MM.1S (cell line): ENCODE data around the gene SCGB1A1.

Source experiments
- EZH2 ChIP-seq: fragments of 300-600 bp; sonication (generic); optimal IDR thresholded peaks from 2 replicates; pipeline ENCODE3; 2017; ENCODE audit warnings: low read depth, mild to moderate bottlenecking, antibody characterized with exemption, low read length, mixed read lengths
- TF ChIP-seq, protein P1 (sequence below): fragments of 300-600 bp; sonication (generic); IDR thresholded peaks from 2 replicates; pipeline ENCODE4 v1.5.1; 2016; ENCODE audit warnings: antibody characterized with exemption, low read length, mixed read lengths

DNA sequence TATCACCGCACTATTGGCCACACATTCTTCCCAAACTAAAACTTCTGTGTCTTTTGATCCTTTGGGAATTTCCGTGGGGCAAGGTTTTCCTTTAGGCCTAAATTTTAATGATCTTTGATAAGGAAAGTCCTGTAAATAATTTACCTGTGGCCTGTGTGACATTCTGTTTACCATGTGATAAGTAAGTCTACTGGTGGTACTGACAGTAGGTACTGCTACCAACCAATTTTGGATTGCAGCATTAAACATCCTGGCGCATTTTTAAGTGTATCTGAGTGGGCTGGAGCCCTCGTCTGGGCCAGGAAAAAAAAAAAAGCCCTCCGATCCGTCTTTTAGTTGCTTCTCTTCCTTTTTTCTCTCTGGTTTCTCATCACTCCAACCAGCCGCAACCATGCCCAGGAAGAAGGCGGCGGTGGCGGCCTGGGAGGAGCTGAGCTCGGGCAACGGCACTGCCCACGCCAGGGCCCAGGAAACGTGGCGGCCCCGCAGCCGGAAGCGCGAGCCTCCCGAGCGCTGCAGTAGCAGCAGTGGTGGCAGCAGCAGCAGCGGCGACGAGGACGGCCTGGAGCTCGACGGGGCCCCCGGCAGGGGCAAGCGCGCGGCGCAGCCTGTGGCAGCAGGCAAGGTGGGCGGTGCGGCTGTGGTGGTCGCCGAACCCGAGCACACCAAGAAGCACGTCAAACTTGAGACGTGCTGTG, 47.9 kb upstream of the SCGB1A1 start:
- TF ChIP-seq, protein P1, sequence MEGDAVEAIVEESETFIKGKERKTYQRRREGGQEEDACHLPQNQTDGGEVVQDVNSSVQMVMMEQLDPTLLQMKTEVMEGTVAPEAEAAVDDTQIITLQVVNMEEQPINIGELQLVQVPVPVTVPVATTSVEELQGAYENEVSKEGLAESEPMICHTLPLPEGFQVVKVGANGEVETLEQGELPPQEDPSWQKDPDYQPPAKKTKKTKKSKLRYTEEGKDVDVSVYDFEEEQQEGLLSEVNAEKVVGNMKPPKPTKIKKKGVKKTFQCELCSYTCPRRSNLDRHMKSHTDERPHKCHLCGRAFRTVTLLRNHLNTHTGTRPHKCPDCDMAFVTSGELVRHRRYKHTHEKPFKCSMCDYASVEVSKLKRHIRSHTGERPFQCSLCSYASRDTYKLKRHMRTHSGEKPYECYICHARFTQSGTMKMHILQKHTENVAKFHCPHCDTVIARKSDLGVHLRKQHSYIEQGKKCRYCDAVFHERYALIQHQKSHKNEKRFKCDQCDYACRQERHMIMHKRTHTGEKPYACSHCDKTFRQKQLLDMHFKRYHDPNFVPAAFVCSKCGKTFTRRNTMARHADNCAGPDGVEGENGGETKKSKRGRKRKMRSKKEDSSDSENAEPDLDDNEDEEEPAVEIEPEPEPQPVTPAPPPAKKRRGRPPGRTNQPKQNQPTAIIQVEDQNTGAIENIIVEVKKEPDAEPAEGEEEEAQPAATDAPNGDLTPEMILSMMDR: no peak
- no peak for TF ChIP-seq EZH2
